HepG2 (cell line): ENCODE data around the gene FAM222B. TPM values are rescaled to one million over a fixed set of nuclear protein-coding genes. Genes with fewer than 3 reads are reported as not detected.

Experiments
- CAMTA2 ChIP-seq: sonication (generic); formaldehyde crosslinking; IDR thresholded peaks from 2 replicates; pipeline ENCODE4 v1.4.0; 2020; ENCODE audit warnings: mild to moderate bottlenecking, missing genetic modification reagents, borderline replicate concordance
- FOSL2 ChIP-seq: sonication (generic); formaldehyde crosslinking; IDR thresholded peaks from 2 replicates; pipeline ENCODE4 v1.4.0; 2020; ENCODE audit warnings: missing genetic modification reagents
- KMT2A ChIP-seq: sonication (generic); formaldehyde crosslinking; IDR thresholded peaks from 2 replicates; pipeline ENCODE4 v1.4.0; 2020; ENCODE audit warnings: missing genetic modification reagents
- MED1 ChIP-seq: sonication (generic); formaldehyde crosslinking; IDR thresholded peaks from 2 replicates; pipeline ENCODE4 v1.4.0; 2020; ENCODE audit warnings: missing genetic modification reagents
- MEIS1 ChIP-seq: sonication (generic); formaldehyde crosslinking; IDR thresholded peaks from 2 replicates; pipeline ENCODE4 v1.9.0; 2021; ENCODE audit warnings: mild to moderate bottlenecking, missing genetic modification reagents, moderate library complexity, borderline replicate concordance
- PCBP2 ChIP-seq: fragments of 200-400 bp; formaldehyde crosslinking; optimal IDR thresholded peaks from 2 replicates; pipeline ENCODE3; 2018; ENCODE audit warnings: low read length, low read depth; ENCODE audit not compliant: poor library complexity, severe bottlenecking
- POLR2AphosphoS2 ChIP-seq: IDR thresholded peaks from 2 replicates; pipeline ENCODE4 v1.6.1; 2011; ENCODE audit warnings: low read depth, low read length, improper control_type of control experiment
- SAFB2 ChIP-seq: sonication (generic); formaldehyde crosslinking; IDR thresholded peaks from 2 replicates; pipeline ENCODE4 v1.5.1; 2020; ENCODE audit warnings: missing genetic modification reagents, low read depth, mild to moderate bottlenecking, borderline replicate concordance
- SRSF4 ChIP-seq: fragments of 200-400 bp; formaldehyde crosslinking; IDR thresholded peaks from one replicate; pipeline ENCODE4 v1.6.1; 2018; ENCODE audit warnings: mild to moderate bottlenecking, low read depth, low read length, moderate library complexity; ENCODE audit not compliant: poor library complexity, severe bottlenecking
- TARDBP ChIP-seq: sonication (generic); formaldehyde crosslinking; IDR thresholded peaks from 2 replicates; pipeline ENCODE4 v1.8.0; 2022; ENCODE audit warnings: mild to moderate bottlenecking, missing genetic modification reagents
- U2AF1 ChIP-seq: fragments of 200-400 bp; formaldehyde crosslinking; optimal IDR thresholded peaks from 2 replicates; pipeline ENCODE3; 2017; ENCODE audit warnings: mild to moderate bottlenecking, low read depth, low read length
- ZBTB8A ChIP-seq: sonication (generic); formaldehyde crosslinking; IDR thresholded peaks from 2 replicates; pipeline ENCODE4 v1.4.0; 2020; ENCODE audit warnings: mild to moderate bottlenecking, low read depth, missing genetic modification reagents, borderline replicate concordance
- ZNF24 ChIP-seq: fragments of 450-650 bp; IDR thresholded peaks from 2 replicates; pipeline ENCODE4 v1.6.1; 2017; ENCODE audit warnings: antibody characterized with exemption, mild to moderate bottlenecking
- ZNF292 ChIP-seq: sonication (generic); formaldehyde crosslinking; IDR thresholded peaks from 2 replicates; pipeline ENCODE4 v1.8.1; 2022; ENCODE audit warnings: mild to moderate bottlenecking, low read depth, missing genetic modification reagents, borderline replicate concordance
- ZNF644 ChIP-seq: IDR thresholded peaks from 2 replicates; pipeline ENCODE4 v1.6.1; 2016; ENCODE audit warnings: low read depth
- ZNF737 ChIP-seq: sonication (generic); formaldehyde crosslinking; IDR thresholded peaks from 2 replicates; pipeline ENCODE4 v1.5.0; 2020; ENCODE audit warnings: missing genetic modification reagents, mild to moderate bottlenecking, borderline replicate concordance
- polyA plus RNA-seq, 8 experiments: library from polyadenylated mRNA; depleted of rRNA in 3 of 8; stranded (reverse) in 7 of 8; unstranded in 1 of 8; fragments of >200 nt; fragmentation: Illumina TruSeq in 4 of 8; extraction: Trizol in 4 of 8; gene quantifications; 2 replicates each; pipeline versions ENCODE4 v1.2.1 to v1.2.3, GENCODE V29; 2011 to 2016; ENCODE audit warnings: low read depth in 4 of 8, missing spikeins in 1 of 8, mixed read lengths in 1 of 8; ENCODE audit not compliant: insufficient read depth in 1 of 8
- total RNA-seq, 5 experiments: library from RNA; depleted of rRNA; stranded (reverse); fragments of >200 nt; fragmentation: Illumina TruSeq; extraction: Trizol; gene quantifications; 2 replicates each; pipeline ENCODE4 v1.2.3, GENCODE V29; 2016; ENCODE audit warnings: low read depth in 1 of 5
- TF ChIP-seq, protein P1 (sequence below): sonication (generic); formaldehyde crosslinking; IDR thresholded peaks from 2 replicates; pipeline ENCODE4 v1.5.1; 2020; ENCODE audit warnings: missing genetic modification reagents, mild to moderate bottlenecking, borderline replicate concordance
- TF ChIP-seq, protein P2 (sequence below): sonication (generic); formaldehyde crosslinking; IDR thresholded peaks from 2 replicates; pipeline ENCODE4 v1.5.0; 2020; ENCODE audit warnings: missing genetic modification reagents
- TF ChIP-seq, protein P3 (sequence below): sonication (generic); formaldehyde crosslinking; IDR thresholded peaks from 2 replicates; pipeline ENCODE4 v1.4.0; 2020; ENCODE audit warnings: low read depth, missing genetic modification reagents
- TF ChIP-seq, protein P4 (sequence below): sonication (generic); formaldehyde crosslinking; IDR thresholded peaks from 2 replicates; pipeline ENCODE4 v1.8.1; 2022; ENCODE audit warnings: low read depth, mild to moderate bottlenecking, missing genetic modification reagents

Gene FAM222B
- total and polyA plus RNA-seq, 2 of the 13 experiments (the other 11 are each of a cell fraction or from before 2014, with no cell fraction given), result 3.5 to 7.3 TPM

DNA sequence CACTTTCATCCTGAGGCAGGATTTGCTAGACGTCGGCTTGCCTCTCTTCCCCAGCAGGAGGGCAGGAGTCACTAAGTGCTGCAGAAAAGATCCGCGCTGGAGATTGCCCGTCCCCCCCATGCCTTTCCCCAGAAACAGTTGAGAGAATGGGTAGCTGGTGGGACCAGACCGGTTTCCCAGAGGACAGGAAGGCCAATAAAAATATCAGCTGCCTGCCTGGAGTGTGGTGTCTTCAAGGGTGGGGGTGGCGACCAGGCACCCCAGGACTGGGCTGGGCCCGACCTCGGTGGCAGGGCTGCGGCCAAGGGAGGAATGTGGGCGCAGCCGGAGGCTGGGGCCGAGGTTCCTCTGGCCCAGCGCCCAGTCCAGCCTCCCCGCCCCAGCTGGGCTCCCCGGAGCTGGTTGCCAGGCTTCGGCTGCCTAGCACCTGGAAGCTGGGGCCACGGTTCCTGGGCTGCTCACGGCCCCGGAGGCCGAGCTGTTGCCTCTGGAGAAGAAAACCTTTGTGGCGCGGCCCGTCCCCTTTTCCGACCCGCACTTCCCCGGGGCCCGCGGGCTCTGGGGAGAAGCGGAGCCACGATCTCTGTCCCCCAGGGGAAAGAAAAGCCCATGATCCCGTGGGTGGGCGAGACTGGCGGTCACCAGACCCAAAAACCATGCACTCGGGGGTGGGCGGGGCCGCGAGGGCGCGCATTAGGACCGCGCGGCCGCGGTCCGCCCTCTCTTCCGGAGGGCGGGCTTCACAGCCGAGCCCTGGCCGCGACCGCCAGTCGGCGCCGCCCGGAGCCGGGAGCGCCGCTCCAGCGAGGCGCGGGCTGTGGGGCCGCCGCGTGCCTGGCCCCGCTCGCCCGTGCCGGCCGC, 99.1 kb downstream of the FAM222B start, which contains the start of gene TRAF4 (continued):
- TF ChIP-seq ZNF24 (no peak), POLR2AphosphoS2 (no peak), KMT2A (CRISPR knock-in tag) (no peak; the same call in 1 of the 2 replicates), TARDBP (CRISPR knock-in tag) (no peak), SAFB2 (peak; percentile 88; the same call in 1 of the 2 replicates), CAMTA2 (CRISPR knock-in tag) (no peak), ZBTB8A (no peak), MEIS1 (CRISPR knock-in tag) (no peak), MED1 (CRISPR knock-in tag) (no peak), ZNF292 (CRISPR knock-in tag) (no peak), FOSL2 (CRISPR knock-in tag) (no peak), ZNF644 (no peak), PCBP2 (no peak), U2AF1 (no peak), SRSF4 (no peak), ZNF737 (CRISPR knock-in tag) (no peak)
- TF ChIP-seq, protein P1, sequence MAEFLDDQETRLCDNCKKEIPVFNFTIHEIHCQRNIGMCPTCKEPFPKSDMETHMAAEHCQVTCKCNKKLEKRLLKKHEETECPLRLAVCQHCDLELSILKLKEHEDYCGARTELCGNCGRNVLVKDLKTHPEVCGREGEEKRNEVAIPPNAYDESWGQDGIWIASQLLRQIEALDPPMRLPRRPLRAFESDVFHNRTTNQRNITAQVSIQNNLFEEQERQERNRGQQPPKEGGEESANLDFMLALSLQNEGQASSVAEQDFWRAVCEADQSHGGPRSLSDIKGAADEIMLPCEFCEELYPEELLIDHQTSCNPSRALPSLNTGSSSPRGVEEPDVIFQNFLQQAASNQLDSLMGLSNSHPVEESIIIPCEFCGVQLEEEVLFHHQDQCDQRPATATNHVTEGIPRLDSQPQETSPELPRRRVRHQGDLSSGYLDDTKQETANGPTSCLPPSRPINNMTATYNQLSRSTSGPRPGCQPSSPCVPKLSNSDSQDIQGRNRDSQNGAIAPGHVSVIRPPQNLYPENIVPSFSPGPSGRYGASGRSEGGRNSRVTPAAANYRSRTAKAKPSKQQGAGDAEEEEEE, result no peak
- TF ChIP-seq, protein P2, sequence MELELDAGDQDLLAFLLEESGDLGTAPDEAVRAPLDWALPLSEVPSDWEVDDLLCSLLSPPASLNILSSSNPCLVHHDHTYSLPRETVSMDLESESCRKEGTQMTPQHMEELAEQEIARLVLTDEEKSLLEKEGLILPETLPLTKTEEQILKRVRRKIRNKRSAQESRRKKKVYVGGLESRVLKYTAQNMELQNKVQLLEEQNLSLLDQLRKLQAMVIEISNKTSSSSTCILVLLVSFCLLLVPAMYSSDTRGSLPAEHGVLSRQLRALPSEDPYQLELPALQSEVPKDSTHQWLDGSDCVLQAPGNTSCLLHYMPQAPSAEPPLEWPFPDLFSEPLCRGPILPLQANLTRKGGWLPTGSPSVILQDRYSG (CRISPR knock-in tag), result no peak
- TF ChIP-seq, protein P3, sequence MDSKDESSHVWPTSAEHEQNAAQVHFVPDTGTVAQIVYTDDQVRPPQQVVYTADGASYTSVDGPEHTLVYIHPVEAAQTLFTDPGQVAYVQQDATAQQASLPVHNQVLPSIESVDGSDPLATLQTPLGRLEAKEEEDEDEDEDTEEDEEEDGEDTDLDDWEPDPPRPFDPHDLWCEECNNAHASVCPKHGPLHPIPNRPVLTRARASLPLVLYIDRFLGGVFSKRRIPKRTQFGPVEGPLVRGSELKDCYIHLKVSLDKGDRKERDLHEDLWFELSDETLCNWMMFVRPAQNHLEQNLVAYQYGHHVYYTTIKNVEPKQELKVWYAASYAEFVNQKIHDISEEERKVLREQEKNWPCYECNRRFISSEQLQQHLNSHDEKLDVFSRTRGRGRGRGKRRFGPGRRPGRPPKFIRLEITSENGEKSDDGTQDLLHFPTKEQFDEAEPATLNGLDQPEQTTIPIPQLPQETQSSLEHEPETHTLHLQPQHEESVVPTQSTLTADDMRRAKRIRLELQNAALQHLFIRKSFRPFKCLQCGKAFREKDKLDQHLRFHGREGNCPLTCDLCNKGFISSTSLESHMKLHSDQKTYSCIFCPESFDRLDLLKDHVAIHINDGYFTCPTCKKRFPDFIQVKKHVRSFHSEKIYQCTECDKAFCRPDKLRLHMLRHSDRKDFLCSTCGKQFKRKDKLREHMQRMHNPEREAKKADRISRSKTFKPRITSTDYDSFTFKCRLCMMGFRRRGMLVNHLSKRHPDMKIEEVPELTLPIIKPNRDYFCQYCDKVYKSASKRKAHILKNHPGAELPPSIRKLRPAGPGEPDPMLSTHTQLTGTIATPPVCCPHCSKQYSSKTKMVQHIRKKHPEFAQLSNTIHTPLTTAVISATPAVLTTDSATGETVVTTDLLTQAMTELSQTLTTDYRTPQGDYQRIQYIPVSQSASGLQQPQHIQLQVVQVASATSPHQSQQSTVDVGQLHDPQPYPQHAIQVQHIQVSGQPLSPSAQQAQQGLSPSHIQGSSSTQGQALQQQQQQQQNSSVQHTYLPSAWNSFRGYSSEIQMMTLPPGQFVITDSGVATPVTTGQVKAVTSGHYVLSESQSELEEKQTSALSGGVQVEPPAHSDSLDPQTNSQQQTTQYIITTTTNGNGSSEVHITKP (CRISPR knock-in tag), result no peak
- TF ChIP-seq, protein P4, sequence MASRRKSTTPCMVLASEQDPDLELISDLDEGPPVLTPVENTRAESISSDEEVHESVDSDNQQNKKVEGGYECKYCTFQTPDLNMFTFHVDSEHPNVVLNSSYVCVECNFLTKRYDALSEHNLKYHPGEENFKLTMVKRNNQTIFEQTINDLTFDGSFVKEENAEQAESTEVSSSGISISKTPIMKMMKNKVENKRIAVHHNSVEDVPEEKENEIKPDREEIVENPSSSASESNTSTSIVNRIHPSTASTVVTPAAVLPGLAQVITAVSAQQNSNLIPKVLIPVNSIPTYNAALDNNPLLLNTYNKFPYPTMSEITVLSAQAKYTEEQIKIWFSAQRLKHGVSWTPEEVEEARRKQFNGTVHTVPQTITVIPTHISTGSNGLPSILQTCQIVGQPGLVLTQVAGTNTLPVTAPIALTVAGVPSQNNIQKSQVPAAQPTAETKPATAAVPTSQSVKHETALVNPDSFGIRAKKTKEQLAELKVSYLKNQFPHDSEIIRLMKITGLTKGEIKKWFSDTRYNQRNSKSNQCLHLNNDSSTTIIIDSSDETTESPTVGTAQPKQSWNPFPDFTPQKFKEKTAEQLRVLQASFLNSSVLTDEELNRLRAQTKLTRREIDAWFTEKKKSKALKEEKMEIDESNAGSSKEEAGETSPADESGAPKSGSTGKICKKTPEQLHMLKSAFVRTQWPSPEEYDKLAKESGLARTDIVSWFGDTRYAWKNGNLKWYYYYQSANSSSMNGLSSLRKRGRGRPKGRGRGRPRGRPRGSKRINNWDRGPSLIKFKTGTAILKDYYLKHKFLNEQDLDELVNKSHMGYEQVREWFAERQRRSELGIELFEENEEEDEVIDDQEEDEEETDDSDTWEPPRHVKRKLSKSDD (CRISPR knock-in tag), result no peak
